GM10266 (cell line): ENCODE measurements around the gene CYP51A1.
"Not testable (repeated sequence)": the region's sequence is repeated elsewhere in the genome, so short reads cannot be mapped to it uniquely, and the experiment has no call there.

Experiments used
- DNase-seq: peaks from one replicate; pipeline ENCODE4 v3.0.0; 2012; ENCODE audit errors: extremely low spot score
- CTCF ChIP-seq: IDR thresholded peaks from 2 replicates; pipeline ENCODE4 v1.5.1; 2012; ENCODE audit warnings: mild to moderate bottlenecking, low read depth; ENCODE audit not compliant: control insufficient read depth, insufficient read depth; ENCODE audit errors: missing control alignments

CYP51A1 gene

GRCh38 chr7:92119213-92119759 lies 15.0 kb downstream of the CYP51A1 start:
- TF ChIP-seq CTCF: no peak
- no peak for DNase-seq

GRCh38 chr7:92116949-92117348 lies 17.3 kb downstream of the CYP51A1 start:
- no peak for TF ChIP-seq CTCF
- no peak for DNase-seq

DNA sequence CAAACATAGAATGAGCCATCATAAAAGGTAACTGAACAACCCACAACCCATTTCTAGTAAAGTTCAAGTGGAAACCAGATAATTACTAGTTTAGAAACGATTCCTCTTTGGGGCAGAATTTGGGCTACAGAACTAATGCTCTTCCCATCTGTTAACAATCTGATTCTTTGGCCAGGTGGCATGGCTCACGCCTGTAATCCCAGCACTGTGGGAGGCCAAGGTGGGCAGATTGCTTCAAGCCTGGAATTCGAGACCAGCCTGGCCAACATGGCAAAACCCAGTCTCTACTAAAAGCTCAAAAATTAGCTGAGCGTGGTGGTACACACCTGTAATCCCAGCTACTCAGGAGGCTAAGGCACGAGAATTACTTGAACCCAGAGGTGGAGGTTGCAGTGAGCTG lies 18.5 kb downstream of the CYP51A1 start:
- no peak for TF ChIP-seq CTCF
- DNase-seq: no peak

GRCh38 chr7:92110857-92111256 lies 23.4 kb downstream of the CYP51A1 start:
- DNase-seq: no peak
- TF ChIP-seq CTCF: no peak

GRCh38 chr7:92108821-92109220 lies 25.5 kb downstream of the CYP51A1 start:
- TF ChIP-seq CTCF: no peak
- no peak for DNase-seq

DNA sequence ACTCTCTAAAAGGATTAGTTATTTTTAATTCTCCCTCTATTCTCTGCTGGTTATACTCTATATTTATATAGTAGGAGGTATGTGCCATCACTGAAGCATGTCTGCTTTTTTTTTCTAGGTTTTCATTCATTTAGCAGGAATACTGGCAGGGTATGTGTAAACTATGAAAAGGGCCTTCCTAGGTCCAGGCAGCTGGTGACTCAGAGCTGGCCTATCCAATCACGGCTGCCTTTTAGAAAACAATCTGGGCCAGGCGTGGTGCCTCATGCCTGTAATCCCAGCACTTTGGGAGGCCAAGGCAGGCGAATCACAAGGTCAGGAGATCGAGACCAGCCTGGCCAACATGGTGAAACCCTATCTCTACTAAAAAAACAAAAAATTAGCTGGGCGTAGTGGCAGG lies 31.4 kb downstream of the CYP51A1 start:
- not testable (repeated sequence) for DNase-seq

GRCh38 chr7:92100534-92100933 lies 33.7 kb downstream of the CYP51A1 start:
- no peak for DNase-seq
- no peak for TF ChIP-seq CTCF

DNA sequence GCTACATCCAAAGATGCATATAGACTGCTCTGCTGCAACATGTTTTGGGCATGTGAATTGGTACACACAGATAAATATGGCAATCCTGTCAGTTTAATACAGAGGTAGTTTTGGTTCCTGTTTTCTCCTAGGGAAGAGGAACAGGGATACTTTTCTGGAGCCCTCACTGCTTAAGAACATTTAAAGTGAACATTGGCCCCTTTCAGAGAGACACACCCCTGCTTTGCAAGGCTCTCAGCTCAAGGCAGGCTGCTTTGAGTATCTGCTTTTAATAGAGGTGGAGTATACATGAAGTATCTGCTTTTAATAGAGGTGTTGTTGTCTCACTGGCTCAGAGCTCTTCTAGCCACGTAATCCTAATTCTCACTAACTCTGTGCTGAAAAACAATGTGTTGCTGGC lies 38.9 kb downstream of the CYP51A1 start:
- no peak for DNase-seq
- no peak for TF ChIP-seq CTCF
